Jurkat, Clone E6-1 (cell line): ENCODE measurements around the gene GRK5.

Experiments used
- DNase-seq: peaks from one replicate; pipeline ENCODE4 v3.0.0-alpha.2; 2011; ENCODE audit warnings: low read depth, low spot score
- H3K4me3 ChIP-seq: 2 replicates; pipeline ENCODE4 v1.5.1; 2011; ENCODE audit warnings: mild to moderate bottlenecking, low read length, control low read depth, moderate library complexity

Gene GRK5

DNA sequence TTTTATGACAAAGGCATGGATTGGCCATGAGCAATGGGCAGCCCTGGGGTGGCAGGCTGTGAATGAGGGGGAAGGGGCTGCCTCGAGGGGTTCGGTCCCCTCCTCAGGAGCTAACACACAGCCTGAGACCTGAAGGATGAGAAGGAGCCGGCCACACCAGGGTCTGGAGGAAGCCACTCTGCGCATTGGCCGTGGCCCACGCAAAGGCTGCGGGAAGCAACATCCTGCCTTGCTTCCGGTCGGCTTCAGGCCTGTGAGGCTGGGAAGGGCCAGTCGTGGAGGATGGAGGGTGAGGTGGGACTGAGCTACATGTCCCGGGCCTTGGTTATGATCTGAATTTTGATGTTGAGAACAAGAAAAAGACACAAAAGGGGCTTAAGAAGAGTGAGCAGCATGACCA, 285.8 kb downstream of the GRK5 start:
- DNase-seq, result no peak
- H3K4me3 ChIP-seq, result no peak overlapping the region

DNA sequence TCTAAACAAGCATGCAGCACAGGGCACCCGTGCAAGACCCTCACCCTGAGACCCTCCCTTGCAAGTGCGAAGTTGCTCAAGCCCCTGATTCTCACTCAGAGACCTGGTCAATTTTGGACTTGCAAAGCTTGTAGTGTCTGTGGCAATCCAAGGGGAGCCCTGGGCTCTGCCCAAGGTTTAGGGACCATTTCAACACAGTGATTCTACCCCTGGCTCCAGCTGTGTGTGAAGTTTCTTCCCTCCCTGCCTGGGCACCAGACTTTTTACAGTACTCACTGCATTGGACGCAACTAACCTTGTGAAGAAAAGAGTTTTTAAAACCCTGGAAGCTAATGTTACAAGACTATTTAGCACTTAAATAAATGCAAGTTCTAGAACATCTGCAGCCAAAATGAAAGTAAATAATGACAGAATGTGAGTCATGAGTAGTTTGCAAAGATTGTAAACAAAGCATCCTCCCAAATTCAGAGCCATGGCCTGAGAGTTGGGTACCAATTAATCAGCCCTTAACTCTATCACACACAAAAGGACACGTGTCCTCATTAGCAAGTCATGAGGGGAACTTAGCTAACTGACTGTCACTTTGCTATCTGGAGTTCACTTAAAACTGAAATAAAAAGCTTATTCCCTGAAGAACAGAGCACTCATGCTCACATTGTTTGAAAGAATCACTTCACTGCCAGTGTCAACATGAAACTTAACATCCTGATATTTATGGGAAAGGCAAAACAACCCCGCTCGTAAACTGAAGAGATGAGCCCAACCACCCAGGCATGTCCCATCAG, 287.1 kb downstream of the GRK5 start:
- DNase-seq, result no peak
- H3K4me3 ChIP-seq, result no peak overlapping the region

DNA sequence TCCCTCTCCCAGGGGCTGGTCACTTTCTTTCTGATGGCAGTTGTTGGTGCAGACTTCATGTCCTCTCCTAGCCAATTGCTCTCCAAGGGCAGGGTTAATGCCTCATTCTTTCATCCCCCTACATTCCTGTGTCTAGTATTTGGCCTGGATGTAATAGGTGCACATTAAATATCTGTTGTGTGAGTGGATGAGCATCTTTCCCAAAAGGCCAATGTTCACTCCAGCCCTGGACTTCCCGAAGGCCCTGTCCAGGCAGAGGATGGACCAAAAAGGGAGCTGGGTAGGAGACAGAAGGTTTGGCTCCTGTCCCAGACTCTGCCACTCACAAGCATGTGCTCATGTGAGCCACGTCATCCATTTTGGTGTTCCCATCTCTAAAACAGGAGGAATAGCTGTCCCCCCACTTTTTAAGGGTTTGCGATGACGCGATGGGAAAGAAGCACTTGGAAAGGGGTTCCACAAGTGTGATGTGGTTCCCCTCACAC, 287.7 kb downstream of the GRK5 start:
- no peak overlapping the region for H3K4me3 ChIP-seq
- DNase-seq, result no peak

DNA sequence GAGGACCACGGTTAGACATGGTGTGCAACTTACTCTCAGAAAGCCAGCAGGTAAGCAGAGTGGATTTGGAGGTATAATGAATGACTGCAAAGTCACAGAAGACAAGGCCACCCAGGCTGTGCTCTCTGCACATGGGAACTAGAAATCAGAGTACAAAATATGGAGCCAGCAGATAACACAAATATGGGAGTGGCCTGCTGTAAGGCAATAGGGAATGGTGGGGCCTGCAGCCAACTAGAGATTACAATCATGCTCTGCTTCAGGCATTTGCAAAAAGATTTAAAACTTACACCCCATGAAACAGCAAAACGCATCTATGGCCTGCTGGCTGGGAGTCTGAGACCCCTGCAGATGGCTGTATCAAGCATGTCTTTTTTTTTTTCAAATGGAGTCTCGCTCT, 288.2 kb downstream of the GRK5 start:
- DNase-seq, result no peak
- H3K4me3 ChIP-seq, result no peak overlapping the region

DNA sequence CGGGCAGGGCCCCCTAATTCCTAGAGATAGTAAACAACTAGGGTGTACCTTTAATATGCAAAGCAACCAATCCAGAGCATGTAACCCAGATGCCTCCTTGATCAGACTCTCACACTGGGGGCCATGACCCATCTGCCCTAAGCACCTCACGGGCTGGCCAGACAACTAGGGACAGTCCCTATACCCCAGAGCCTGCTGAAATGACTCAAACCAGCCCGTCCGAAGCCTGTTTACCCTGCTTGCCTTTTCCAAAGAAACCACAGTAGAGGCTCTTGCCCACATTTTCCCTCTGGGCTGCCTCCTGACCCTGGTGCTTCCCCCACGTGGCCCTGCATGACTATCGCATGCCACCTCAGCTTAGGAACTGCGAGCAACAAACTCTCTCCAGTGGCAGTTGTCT, 288.9 kb downstream of the GRK5 start:
- DNase-seq, result no peak
- H3K4me3 ChIP-seq, result no peak overlapping the region

DNA sequence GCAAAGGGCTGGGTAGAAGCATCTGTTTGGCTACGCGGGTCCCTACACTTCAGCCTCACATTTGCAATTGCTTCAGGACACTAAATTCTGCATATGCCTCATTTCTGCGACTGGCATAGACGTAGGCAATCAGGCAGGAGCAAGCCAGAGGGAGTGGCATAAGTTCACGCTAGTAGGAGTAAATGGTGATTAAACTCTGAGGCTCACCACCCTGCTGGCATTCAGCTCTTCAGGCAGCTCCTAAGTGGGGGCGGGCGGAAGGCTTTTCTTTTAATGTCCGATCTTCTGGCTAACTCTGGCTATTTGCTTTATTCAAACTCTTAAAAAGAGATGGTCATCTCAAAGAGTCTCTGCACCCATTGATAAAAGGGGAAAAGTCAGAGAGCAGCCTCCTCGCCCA, 289.9 kb downstream of the GRK5 start:
- DNase-seq, result no peak
- no peak overlapping the region for H3K4me3 ChIP-seq

DNA sequence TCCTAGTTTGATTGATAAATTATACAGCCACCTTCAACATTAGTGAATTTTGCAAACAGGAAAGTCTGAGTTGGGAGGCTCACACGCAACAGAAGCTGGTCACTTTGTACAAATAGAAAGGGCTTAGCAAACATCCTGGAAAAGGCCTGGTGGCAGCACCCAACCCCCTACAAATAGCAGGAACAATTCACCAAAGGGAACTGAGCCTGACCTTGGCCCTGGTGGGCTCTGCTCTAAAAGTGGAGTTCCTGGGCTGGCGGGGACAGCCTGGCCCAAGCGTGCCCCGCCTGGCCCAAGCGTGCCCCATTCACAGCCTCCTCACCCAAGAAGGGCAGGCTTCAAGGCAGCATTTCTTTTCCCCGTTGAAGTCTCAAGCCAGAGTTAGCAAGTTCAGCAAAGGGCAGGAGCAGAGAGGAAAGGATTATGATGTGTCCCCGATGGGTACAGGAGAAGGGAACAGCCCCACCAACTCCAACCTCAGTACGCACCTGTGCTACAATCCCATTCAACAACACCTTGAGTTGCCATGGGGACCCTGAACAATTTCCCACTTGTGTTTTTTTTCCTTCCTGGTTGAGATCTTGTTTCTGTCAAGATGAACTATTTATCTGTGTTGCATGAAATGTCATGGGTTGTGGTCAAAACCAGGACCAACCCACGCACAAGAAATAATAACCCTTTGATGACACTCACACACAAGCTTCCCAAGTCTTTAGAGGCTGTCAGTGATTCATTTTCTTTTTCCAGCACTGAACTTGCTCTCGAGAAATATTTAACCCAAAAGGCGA, 291.7 kb downstream of the GRK5 start:
- H3K4me3 ChIP-seq, result no peak overlapping the region
- no peak for DNase-seq

DNA sequence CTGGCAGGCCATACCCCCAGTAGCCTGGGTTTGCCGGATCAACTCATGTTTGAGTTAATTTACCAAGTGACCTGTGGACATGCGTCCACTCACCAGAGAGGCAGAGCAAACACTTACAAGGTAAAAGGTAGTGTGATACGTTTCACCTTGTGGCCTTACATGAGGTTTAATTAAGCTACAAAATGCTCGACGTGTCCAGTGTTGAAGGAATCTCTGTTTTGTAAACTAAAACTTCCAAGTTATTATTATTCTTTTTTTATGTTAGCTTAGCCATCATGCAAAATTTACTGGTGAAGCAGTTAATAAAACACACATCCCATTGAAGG, 292.3 kb downstream of the GRK5 start:
- no peak for DNase-seq
- no peak overlapping the region for H3K4me3 ChIP-seq

DNA sequence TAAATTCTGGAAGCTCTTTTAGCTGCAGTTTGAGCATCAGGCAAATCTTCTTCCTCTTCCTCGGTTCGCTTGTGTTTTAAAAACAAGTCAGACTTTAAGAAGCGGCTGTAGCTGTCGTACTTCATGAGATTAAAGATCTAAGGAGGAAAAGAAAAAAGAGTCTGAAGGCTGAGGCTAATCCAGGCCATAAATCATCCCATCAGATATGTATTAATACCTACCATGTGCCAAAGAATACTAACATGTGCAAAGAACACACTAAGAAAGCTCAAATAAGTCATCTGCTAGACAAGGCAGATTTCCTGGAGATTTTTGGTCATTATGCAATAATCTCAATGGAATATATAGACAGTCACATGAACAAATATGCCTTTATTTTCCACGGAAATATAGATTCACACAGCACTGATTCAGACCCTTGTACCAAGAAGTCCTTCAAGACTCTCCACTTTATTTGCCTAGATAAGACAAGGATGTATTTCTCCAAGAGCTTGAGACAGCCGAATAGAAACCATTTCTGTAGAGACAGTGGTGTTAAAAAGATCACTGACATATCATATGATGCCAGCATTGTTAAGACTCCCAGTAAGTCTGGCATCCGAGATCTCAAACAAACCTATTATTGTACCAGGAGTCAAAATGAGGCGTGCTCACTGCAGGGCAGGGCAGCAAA, 292.9 kb downstream of the GRK5 start:
- no peak overlapping the region for H3K4me3 ChIP-seq
- DNase-seq, result no peak

DNA sequence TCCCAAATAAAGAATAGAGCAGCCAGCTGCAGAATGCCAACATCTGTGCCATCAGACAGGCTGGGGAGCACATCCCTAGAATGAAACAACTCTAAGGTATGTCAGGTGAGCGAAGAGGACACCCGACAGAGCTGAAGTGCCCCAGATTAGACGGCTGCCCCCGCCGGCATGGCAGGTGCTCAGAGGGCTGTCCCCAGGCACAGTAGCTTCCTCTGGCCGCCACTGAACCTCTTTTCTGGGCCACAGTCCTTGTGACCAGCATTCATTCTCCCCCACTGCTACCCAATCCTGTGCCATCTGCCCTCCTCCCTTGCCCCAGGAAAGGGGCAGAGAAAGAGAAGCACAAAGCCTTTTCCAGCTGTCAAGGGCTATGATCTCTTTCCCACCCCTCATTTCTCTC, 293.4 kb downstream of the GRK5 start:
- H3K4me3 ChIP-seq, result no peak overlapping the region
- no peak for DNase-seq

DNA sequence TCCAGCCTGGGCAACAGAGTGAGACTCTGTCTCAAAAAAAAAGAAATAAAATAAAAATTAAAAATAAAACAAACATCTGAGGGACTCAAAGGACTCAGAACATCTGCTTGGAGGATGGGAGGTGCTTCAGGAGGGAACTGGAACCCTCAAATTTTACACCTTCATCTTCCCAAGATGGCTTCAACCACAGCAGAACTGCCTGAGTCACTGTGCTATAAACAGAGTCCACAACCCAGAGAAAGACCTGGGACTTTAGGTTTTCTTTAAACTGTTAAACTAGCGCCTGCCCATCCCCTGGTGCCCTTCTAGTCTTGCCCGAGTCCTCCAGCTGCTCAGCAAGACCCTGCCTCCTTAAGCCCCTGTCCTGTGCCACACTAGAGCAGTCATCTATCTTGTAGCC, 294.3 kb downstream of the GRK5 start:
- DNase-seq, result no peak
- H3K4me3 ChIP-seq, result peak overlapping the region; percentile 40

DNA sequence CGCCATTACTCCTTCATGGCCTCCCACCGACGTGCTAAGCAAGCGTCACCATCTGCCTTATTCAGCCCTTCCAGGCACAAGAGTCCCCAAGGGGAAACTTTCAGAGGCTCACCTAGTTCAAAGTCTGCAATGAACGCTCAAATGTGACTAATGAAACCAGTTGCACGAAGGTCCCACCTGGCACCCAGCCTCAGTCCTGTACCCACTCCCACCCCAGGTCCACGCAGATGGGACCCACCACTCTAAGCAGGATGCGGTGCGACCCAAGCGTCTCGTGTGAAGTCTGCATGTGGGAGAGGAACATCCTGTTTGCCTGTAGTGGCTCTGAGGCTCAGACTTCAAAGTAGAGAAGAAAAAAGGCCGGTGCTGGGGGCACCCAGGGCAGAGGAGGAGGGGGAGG, 294.8 kb downstream of the GRK5 start:
- DNase-seq, result peak; percentile 98
- H3K4me3 ChIP-seq, result peak overlapping the region; percentile 40

DNA sequence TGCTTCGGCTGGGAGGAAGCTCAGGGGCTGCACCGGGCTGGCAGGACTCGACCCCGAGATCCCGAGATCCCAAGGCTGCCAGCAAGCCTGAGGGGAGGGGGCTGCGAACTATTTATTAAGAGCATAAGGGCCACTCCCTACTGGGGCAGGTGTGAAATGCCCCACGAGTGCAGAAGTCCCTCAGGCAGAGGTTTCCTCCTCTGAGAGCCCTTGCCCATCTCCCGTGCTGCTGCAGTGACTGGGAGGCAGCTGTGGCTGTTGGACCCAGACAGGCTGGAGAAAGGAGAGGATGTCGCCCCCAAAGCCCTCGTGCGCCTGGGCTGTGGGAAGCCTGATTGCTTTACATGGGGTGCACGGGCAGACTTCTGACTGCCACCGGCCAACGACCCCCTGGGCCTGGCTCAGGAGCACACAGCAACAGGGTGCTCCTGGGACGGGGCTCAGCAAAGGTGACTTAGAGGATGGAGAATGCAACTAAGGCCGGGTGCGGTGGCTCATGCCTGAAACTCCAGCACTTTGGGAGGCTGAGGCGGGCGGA, 295.3 kb downstream of the GRK5 start:
- DNase-seq, result no peak
- peak overlapping the region; percentile 40 for H3K4me3 ChIP-seq

DNA sequence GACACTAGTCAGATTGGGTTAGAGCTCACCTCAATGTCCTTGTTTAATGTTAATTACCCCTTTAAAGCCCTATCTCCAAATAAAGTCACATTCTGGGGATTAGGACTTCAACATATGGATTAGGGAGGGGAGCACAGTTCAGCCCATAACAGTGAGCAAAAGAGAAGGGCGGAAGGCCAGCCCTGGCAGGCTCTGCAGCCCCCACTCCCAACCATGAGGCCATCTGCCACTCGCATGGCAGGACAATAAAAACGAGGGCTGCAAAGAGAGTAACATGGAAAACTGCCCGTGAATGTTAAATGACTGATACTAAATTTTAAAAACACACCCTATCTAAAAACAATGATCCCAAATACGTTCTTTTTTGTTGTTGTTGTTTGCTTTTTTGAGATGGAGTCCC, 296.4 kb downstream of the GRK5 start:
- H3K4me3 ChIP-seq, result no peak overlapping the region
- DNase-seq, result no peak

DNA sequence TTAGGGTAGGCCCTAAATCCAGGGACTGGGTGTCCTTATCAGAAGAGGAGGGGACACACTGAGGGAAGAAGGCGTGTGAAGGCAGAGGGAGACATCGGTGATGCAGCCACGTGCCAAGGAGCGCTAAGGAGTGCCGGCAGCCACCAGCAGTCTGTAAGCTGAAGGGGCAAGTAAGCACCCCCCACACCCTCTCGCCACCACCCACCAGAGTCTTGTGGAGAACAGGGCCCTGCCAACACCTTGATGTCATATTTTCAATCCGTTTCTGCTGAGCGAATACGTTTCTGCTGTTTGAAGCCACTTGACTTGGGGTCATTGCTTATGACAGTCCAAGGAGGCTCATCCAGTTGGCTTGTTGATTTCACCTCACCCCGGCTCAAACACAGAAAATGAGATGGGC, 297.3 kb downstream of the GRK5 start:
- no peak for DNase-seq
- no peak overlapping the region for H3K4me3 ChIP-seq

DNA sequence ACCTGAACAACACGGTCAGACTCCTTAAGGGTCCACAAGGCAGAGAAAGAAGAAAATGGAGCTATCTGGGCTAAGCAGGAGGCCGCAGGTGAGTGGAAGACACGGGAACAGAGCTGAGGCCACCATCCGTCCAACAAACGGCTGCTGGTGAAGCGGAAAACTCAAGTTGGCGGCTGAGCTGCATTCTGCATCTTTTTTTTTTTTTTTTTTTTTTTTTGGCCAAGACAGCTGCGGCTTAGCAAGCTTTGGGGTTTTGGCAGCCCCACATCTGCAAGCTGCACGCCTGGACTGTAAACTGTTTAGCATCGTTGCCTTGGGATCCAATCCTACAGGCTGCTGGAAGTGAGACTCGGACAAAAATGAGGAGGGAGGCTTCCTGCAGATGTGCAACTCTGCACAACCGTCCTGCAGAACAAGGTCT, 297.8 kb downstream of the GRK5 start:
- peak; percentile 67 for DNase-seq
- H3K4me3 ChIP-seq, result no peak overlapping the region
